Measurements from ENCODE around the gene PGAP1. TPM values are rescaled to one million over a fixed set of nuclear protein-coding genes. Genes with fewer than 3 reads are reported as not detected.

The PGAP1 gene
- polyA plus RNA-seq, 1 of the 3 experiments (the other 2 are of a cell fraction): 3.4 TPM

DNA sequence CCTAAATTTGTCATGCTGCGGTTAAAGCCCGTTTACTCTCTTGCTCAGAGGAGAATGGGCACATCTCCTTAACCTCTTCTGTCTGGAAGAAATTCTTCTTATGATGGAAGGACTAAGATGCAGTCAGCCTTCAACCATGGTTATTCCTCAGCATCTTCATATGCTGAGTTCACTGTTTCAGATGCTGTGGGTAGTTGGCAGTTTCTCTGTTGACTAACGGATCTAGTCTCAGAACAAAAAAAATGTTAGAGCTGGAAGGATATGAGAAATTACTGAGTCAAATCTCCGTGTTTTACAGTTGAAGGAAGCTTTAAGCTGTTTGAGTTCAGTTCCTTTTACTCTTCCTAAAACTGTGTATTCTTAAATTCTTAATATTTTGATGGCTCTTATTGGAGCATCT lies 43.6 kb upstream of the PGAP1 start:
- no peaks in the 10 kb centered on the region for H4K20me1 ChIP-seq (ENCODE audit: insufficient read depth)
- H3K4me3 ChIP-seq (ENCODE audit: low read depth in 2 of 2, low read length in 1 of 2): no peak overlapping the region
- CTCF ChIA-PET: interaction anchor here (1.0 kb wide), 1 partner anchor 13 kb away, joined by 3 read pairs; no protein-coding TSS in a partner anchor
- no peaks in the 10 kb centered on the region for H3K27me3 ChIP-seq (ENCODE audit: insufficient read depth)
- H3K4me1 ChIP-seq (ENCODE audit: control insufficient read depth in 1 of 2, insufficient read depth in 2 of 2, low read depth in 1 of 2, low read length in 1 of 2): no peaks in the 10 kb centered on the region
- H3K9me2 ChIP-seq: no peaks in the 10 kb centered on the region
- H3K36me3 ChIP-seq (replicated peaks in 1 of 2; ENCODE audit: control insufficient read depth in 1 of 2, insufficient read depth in 2 of 2, low read length in 1 of 2): no peaks in the 10 kb centered on the region
- WGBS (ENCODE audit: low lambda C conversion rate): 83% methylated on average over 4 of the region's 4 CpGs
- no peaks in the 10 kb centered on the region; the same call in 1 of the 2 replicates for H3K9me3 ChIP-seq
- H3K27ac ChIP-seq (ENCODE audit: low read depth in 2 of 2, low read length in 1 of 2): no peak overlapping the region
- no peak for TF ChIP-seq EP300 (IDR thresholded peaks at IDR 0.05; ENCODE audit: borderline replicate concordance in 1 of 2, low read depth in 1 of 2, low read length in 1 of 2)
- TF ChIP-seq, protein P1, sequence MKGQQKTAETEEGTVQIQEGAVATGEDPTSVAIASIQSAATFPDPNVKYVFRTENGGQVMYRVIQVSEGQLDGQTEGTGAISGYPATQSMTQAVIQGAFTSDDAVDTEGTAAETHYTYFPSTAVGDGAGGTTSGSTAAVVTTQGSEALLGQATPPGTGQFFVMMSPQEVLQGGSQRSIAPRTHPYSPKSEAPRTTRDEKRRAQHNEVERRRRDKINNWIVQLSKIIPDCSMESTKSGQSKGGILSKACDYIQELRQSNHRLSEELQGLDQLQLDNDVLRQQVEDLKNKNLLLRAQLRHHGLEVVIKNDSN (IDR thresholded peaks at IDR 0.05; ENCODE audit: borderline replicate concordance, low read depth): no peak
- TF ChIP-seq FOSL2 (IDR thresholded peaks at IDR 0.05; ENCODE audit: borderline replicate concordance, low read depth): no peak
- TF ChIP-seq GABPA (IDR thresholded peaks at IDR 0.05; ENCODE audit: low read depth): no peak
- TF ChIP-seq, protein P2, sequence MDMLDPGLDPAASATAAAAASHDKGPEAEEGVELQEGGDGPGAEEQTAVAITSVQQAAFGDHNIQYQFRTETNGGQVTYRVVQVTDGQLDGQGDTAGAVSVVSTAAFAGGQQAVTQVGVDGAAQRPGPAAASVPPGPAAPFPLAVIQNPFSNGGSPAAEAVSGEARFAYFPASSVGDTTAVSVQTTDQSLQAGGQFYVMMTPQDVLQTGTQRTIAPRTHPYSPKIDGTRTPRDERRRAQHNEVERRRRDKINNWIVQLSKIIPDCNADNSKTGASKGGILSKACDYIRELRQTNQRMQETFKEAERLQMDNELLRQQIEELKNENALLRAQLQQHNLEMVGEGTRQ (IDR thresholded peaks at IDR 0.05; ENCODE audit: borderline replicate concordance, low read depth, low read length): no peak
- TF ChIP-seq, protein P3, sequence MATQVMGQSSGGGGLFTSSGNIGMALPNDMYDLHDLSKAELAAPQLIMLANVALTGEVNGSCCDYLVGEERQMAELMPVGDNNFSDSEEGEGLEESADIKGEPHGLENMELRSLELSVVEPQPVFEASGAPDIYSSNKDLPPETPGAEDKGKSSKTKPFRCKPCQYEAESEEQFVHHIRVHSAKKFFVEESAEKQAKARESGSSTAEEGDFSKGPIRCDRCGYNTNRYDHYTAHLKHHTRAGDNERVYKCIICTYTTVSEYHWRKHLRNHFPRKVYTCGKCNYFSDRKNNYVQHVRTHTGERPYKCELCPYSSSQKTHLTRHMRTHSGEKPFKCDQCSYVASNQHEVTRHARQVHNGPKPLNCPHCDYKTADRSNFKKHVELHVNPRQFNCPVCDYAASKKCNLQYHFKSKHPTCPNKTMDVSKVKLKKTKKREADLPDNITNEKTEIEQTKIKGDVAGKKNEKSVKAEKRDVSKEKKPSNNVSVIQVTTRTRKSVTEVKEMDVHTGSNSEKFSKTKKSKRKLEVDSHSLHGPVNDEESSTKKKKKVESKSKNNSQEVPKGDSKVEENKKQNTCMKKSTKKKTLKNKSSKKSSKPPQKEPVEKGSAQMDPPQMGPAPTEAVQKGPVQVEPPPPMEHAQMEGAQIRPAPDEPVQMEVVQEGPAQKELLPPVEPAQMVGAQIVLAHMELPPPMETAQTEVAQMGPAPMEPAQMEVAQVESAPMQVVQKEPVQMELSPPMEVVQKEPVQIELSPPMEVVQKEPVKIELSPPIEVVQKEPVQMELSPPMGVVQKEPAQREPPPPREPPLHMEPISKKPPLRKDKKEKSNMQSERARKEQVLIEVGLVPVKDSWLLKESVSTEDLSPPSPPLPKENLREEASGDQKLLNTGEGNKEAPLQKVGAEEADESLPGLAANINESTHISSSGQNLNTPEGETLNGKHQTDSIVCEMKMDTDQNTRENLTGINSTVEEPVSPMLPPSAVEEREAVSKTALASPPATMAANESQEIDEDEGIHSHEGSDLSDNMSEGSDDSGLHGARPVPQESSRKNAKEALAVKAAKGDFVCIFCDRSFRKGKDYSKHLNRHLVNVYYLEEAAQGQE (IDR thresholded peaks at IDR 0.05; ENCODE audit: low read depth, low read length): no peak
- TF ChIP-seq CHD2 (IDR thresholded peaks at IDR 0.05; ENCODE audit: low read length, partially characterized antibody): no peak
- TF ChIP-seq ELF1 (IDR thresholded peaks at IDR 0.05): no peak
- no peak for TF ChIP-seq FOXM1 (IDR thresholded peaks at IDR 0.05; ENCODE audit: low read depth)
- TF ChIP-seq, protein P4, sequence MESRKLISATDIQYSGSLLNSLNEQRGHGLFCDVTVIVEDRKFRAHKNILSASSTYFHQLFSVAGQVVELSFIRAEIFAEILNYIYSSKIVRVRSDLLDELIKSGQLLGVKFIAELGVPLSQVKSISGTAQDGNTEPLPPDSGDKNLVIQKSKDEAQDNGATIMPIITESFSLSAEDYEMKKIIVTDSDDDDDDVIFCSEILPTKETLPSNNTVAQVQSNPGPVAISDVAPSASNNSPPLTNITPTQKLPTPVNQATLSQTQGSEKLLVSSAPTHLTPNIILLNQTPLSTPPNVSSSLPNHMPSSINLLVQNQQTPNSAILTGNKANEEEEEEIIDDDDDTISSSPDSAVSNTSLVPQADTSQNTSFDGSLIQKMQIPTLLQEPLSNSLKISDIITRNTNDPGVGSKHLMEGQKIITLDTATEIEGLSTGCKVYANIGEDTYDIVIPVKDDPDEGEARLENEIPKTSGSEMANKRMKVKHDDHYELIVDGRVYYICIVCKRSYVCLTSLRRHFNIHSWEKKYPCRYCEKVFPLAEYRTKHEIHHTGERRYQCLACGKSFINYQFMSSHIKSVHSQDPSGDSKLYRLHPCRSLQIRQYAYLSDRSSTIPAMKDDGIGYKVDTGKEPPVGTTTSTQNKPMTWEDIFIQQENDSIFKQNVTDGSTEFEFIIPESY (IDR thresholded peaks at IDR 0.05; ENCODE audit: borderline replicate concordance, low read depth): no peak
- no peak for TF ChIP-seq RCOR1 (IDR thresholded peaks at IDR 0.05; ENCODE audit: low read length)
- POLR2A ChIA-PET: no interaction called here
- no peak overlapping the region for H2AFZ ChIP-seq (ENCODE audit: low read depth)
- H3K79me2 ChIP-seq (ENCODE audit: insufficient read depth): no peaks in the 10 kb centered on the region
- H3K4me2 ChIP-seq: no peak overlapping the region
- H3K9ac ChIP-seq: no peak overlapping the region
- H3F3A ChIP-seq (replicated peaks; ENCODE audit: insufficient read depth): no peaks in the 10 kb centered on the region
- DNase-seq: no peak
